ENCODE data around the gene DCBLD1.

DCBLD1 gene

DNA sequence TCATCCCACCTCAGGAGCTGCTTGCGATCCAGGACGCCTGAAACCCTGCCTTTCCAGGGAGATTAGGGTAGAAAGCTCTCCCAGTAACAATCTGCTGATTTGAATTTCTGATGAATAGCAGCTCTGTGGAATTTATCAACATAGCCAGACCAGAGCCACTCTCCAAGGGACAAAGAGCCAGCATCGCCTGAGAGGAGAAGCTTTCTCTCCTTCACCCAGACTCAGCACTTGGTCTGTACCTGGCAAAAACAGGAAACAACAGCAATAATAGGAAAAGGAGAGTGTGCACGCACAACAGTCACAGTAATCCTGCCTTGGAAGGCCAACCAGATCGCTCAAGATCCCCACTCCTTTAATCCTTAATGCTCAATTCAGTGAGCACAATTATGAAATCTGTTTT lies 34.5 kb upstream of the DCBLD1 start:
- in situ Hi-C loops (cut with HindIII; ENCODE audit: low pct_ligation_motif_present, low sequenced_read_pairs), result no loop called here
- TF ChIP-seq, protein P1, sequence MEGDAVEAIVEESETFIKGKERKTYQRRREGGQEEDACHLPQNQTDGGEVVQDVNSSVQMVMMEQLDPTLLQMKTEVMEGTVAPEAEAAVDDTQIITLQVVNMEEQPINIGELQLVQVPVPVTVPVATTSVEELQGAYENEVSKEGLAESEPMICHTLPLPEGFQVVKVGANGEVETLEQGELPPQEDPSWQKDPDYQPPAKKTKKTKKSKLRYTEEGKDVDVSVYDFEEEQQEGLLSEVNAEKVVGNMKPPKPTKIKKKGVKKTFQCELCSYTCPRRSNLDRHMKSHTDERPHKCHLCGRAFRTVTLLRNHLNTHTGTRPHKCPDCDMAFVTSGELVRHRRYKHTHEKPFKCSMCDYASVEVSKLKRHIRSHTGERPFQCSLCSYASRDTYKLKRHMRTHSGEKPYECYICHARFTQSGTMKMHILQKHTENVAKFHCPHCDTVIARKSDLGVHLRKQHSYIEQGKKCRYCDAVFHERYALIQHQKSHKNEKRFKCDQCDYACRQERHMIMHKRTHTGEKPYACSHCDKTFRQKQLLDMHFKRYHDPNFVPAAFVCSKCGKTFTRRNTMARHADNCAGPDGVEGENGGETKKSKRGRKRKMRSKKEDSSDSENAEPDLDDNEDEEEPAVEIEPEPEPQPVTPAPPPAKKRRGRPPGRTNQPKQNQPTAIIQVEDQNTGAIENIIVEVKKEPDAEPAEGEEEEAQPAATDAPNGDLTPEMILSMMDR (IDR thresholded peaks at IDR 0.05; ENCODE audit: low read depth, low read length, missing control alignments), result no peak
- Histone ChIP-seq H3K27ac (peak overlapping the region; percentile 13), H3K4me3 (ENCODE audit: low read depth, low read length) (no peak overlapping the region), H3K27me3 (replicated peaks) (no peaks in the 10 kb centered on the region), H3K36me3 (replicated peaks) (no peaks in the 10 kb centered on the region)
- no peak for DNase-seq

GRCh38 chr6:117448732-117449485 lies 33.6 kb upstream of the DCBLD1 start:
- H3K27me3 ChIP-seq (replicated peaks), result no peaks in the 10 kb centered on the region
- peak overlapping the region; percentile 96 for H3K27ac ChIP-seq
- DNase-seq, result peak; percentile 89
- TF ChIP-seq, protein P1 (IDR thresholded peaks at IDR 0.05; ENCODE audit: low read depth, low read length, missing control alignments), result no peak
- in situ Hi-C loops (cut with HindIII; ENCODE audit: low pct_ligation_motif_present, low sequenced_read_pairs), result no loop called here
- H3K36me3 ChIP-seq (replicated peaks), result no peaks in the 10 kb centered on the region
- H3K4me3 ChIP-seq (ENCODE audit: low read depth, low read length), result no peak overlapping the region

GRCh38 chr6:117449549-117450439 lies 32.7 kb upstream of the DCBLD1 start:
- H3K4me3 ChIP-seq (ENCODE audit: low read depth, low read length), result no peak overlapping the region
- DNase-seq, result peak; percentile 76
- TF ChIP-seq, protein P1 (IDR thresholded peaks at IDR 0.05; ENCODE audit: low read depth, low read length, missing control alignments), result peak; percentile 62
- no peaks in the 10 kb centered on the region for H3K27me3 ChIP-seq (replicated peaks)
- peak overlapping the region; percentile 96 for H3K27ac ChIP-seq
- H3K36me3 ChIP-seq (replicated peaks), result no peaks in the 10 kb centered on the region
- in situ Hi-C loops (cut with HindIII; ENCODE audit: low pct_ligation_motif_present, low sequenced_read_pairs), result loop anchor here (25.0 kb wide), 1 partner anchor 113 kb away; no protein-coding TSS in a partner anchor

DNA sequence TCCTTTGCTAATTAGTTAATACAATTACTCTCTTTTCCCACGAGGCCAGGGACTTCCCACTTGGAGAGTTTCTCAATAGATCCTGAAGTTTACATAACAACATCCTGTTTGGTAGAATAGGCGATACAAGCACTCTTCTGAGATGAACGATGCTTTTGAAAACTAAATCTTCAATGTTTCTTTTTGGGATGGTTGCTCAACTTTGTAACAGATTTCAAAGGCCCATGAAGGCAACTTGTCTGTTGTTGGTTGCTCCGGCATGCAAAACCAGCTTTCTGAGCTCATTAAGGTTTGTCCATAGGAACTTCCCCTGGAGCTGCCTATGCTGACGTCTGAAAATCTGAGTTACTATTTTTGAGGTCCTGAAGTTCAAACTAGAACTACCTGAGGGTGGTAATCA lies 30.8 kb upstream of the DCBLD1 start:
- H3K27ac ChIP-seq, result no peak overlapping the region
- no peak for DNase-seq
- in situ Hi-C loops (cut with HindIII; ENCODE audit: low pct_ligation_motif_present, low sequenced_read_pairs), result loop anchor here (25.0 kb wide), 1 partner anchor 111 kb away; no protein-coding TSS in a partner anchor
- TF ChIP-seq, protein P1 (IDR thresholded peaks at IDR 0.05; ENCODE audit: low read depth, low read length, missing control alignments), result no peak
- H3K27me3 ChIP-seq (replicated peaks), result no peaks in the 10 kb centered on the region
- H3K4me3 ChIP-seq (ENCODE audit: low read depth, low read length), result no peak overlapping the region
- H3K36me3 ChIP-seq (replicated peaks), result no peaks in the 10 kb centered on the region

DNA sequence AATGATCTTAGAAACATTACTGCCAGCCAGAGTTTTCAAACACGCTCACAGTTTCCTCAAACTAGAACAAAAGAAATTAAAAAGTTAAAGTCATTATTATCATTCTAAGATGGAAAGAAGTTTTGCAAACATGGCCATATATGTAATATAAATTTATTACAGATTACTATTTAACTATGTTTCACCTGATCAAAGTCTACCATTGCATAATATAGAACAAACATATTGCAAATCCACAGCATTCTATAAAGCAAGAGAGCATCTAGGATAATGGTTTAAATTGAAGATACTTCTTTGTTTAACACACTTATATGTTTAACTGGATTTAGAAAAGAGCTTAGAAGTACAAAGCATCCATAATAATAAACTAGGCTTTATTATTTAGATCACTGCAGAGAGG lies 26.2 kb upstream of the DCBLD1 start:
- TF ChIP-seq, protein P1 (IDR thresholded peaks at IDR 0.05; ENCODE audit: low read depth, low read length, missing control alignments), result no peak
- Histone ChIP-seq H3K27me3 (replicated peaks) (no peaks in the 10 kb centered on the region), H3K4me3 (ENCODE audit: low read depth, low read length) (no peak overlapping the region), H3K27ac (no peak overlapping the region), H3K36me3 (replicated peaks) (no peaks in the 10 kb centered on the region)
- no peak for DNase-seq
- in situ Hi-C loops (cut with HindIII; ENCODE audit: low pct_ligation_motif_present, low sequenced_read_pairs), result loop anchor here (25.0 kb wide), 1 partner anchor 106 kb away; no protein-coding TSS in a partner anchor
